ENCODE measurements around the gene KDM7A.

KDM7A gene

DNA sequence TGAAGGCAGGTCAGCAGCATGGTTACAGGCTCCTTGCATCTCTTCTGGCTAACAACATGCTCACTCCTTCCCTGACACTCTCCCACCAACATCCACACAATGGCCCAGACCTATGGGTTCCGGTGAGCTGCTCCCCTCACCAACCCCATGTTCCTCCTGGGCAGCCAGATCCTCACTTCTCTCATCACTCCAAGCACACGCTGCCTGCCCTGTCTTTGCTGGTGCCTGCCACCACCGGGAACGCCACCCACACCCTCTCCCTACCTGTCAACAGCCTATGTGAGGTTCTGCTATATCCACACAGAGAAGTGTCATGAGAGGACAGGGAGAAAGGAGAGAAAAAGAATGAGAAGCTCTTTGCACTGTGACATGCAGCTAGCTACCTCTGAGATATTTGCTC is 128.6 kb downstream of the KDM7A start:
- DNase-seq (ENCODE audit: low read depth) = no peak
- TF ChIP-seq, protein P1, sequence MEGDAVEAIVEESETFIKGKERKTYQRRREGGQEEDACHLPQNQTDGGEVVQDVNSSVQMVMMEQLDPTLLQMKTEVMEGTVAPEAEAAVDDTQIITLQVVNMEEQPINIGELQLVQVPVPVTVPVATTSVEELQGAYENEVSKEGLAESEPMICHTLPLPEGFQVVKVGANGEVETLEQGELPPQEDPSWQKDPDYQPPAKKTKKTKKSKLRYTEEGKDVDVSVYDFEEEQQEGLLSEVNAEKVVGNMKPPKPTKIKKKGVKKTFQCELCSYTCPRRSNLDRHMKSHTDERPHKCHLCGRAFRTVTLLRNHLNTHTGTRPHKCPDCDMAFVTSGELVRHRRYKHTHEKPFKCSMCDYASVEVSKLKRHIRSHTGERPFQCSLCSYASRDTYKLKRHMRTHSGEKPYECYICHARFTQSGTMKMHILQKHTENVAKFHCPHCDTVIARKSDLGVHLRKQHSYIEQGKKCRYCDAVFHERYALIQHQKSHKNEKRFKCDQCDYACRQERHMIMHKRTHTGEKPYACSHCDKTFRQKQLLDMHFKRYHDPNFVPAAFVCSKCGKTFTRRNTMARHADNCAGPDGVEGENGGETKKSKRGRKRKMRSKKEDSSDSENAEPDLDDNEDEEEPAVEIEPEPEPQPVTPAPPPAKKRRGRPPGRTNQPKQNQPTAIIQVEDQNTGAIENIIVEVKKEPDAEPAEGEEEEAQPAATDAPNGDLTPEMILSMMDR (conservative IDR thresholded peaks at IDR 0.05; ENCODE audit: low read length) = no peak

DNA sequence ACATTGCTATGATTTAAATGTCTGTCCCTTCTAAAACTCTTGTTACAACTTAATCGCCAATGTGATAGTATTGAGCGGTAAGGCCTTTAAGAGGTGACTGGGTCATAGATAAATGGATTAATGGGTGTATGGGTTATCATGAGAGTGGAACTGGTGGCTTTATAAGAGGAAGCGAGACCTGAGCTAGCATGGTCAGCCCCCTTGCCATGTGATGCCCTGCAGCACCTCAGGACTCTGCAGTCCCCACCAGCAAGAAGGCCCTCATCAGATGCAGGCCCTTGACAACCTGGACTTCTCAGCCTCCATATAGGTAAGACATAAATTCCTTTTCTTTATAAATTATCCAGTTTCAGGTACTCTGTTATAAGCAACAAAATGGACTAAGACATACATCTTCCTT is 129.6 kb downstream of the KDM7A start:
- DNase-seq (ENCODE audit: low read depth) = no peak
- no peak overlapping the region for H3K4me3 ChIP-seq (ENCODE audit: low read length)
- TF ChIP-seq, protein P1 (conservative IDR thresholded peaks at IDR 0.05; ENCODE audit: low read length) = no peak

More for the DNA sequence above, 128.6 kb downstream of the KDM7A start:
- H3K4me3 ChIP-seq (ENCODE audit: low read length) = no peak overlapping the region

DNA sequence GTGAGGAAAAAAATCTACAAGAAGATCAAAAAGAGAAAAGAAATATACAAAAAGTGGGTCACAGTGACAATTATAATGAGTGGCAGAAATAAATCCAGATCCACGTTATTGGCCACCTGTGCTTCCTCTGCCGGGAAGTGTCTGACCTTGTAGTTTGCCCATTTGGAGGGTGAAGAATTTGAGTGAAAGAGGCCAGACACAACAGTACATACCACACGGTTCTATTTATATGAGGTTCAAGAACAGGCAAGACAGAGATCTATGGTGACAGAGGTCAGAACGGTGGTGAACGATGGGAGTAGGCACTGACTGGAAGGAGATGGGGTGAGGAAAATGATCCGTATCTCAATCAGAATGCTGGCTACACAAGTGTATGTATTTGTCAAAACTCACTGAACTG is 131.1 kb downstream of the KDM7A start:
- TF ChIP-seq, protein P1 (conservative IDR thresholded peaks at IDR 0.05; ENCODE audit: low read length) = no peak
- no peak for DNase-seq (ENCODE audit: low read depth)
- no peak overlapping the region for H3K4me3 ChIP-seq (ENCODE audit: low read length)

DNA sequence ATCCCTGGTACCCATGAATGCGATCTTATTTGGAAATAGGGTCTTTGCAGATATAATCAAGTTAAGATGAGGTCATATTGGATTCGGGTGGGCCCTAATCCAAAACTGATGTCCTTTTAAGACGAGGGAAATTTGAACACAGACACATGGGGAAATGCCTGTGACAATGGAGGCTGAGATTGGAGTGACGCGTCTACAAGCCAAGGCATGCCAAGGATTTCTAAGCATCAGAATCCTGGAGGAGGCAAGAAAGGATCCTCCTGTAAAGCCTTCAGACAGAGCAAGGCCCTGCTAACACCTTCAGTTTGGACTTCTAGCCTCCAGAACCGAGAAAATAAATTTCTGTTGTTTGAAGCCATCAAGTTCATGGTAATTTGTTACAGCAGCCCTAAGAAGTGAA is 132.5 kb downstream of the KDM7A start:
- TF ChIP-seq, protein P1 (conservative IDR thresholded peaks at IDR 0.05; ENCODE audit: low read length) = no peak
- DNase-seq (ENCODE audit: low read depth) = no peak
- no peak overlapping the region for H3K4me3 ChIP-seq (ENCODE audit: low read length)

DNA sequence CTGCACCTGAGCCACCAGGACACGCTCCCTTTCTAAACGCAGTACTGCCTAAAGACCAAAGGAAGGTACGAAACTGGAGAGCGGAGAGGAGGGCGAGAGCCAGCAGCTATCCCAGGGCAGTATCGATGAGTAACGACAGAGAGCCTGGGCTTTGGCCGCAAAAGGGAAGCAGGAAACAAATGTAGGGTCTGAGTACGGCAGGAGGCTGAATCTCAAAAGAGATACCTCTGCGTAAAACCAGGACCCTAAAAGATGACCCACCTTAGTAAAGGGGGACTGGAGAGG is 134.5 kb downstream of the KDM7A start:
- TF ChIP-seq, protein P1 (conservative IDR thresholded peaks at IDR 0.05; ENCODE audit: low read length) = no peak
- no peak overlapping the region for H3K4me3 ChIP-seq (ENCODE audit: low read length)
- no peak for DNase-seq (ENCODE audit: low read depth)

DNA sequence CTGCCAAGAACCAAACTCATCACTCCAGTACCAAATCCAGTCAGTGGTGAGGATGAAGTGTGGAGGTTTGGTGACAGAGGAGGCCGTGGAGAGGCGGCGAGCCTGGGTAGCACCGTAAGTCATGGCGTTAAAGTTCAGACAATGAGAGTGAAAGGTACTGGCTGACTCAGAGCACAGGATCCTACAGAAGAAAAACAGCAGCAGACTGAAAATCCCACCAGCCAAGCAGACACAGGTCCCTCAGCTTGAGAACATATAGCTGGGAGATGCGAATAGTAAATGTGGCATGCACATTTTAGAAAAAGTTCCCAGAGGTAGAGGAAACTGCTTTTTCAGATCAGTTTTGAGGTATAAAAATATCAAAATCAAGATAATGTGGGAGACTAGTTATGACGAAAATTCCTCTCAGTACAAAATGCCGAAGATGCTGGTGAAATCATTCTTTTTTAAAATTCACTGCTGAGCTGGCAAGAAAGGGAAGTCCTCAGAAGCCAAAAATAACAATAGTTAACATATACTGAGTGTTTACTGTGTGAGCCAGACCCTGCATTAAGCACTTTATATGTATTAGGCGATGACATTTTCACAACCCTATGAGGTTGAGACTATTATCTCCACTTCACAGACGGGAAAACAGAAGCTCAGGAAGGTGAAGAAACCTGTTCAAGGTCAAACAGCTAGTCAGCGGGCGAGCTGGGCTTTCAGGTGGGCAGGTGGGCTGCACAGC is 135.0 kb downstream of the KDM7A start:
- no peak for DNase-seq (ENCODE audit: low read depth)
- TF ChIP-seq, protein P1 (conservative IDR thresholded peaks at IDR 0.05; ENCODE audit: low read length) = no peak
- no peak overlapping the region for H3K4me3 ChIP-seq (ENCODE audit: low read length)

DNA sequence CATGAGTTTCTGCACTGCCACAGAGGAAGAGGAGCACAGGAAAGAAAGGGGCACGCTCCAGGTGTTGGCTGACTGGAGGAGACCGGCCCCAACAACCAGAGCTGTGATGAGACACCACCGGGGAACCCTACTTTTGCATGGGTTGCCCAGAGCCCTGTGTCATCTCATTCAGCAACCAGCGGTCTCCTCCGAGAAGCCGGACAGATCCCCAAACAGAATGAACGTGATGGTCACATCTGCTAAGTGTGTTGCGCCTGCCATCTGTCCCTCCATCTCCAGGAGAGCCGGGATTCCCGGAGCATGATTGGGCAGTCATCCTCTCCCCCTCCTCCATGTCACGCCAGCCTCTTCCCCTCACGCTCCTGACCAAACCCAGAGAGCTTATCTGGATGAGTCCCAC is 136.9 kb downstream of the KDM7A start:
- TF ChIP-seq, protein P1 (conservative IDR thresholded peaks at IDR 0.05; ENCODE audit: low read length) = no peak
- no peak overlapping the region for H3K4me3 ChIP-seq (ENCODE audit: low read length)
- DNase-seq (ENCODE audit: low read depth) = no peak
